IPS DF 19.7 (cell line): Measurements from ENCODE around the gene CTU1.
"Not testable (repeated sequence)": the region's sequence is repeated elsewhere in the genome, so short reads cannot be mapped to it uniquely, and the experiment has no call there.

Experiments used
- DNase-seq: peaks from one replicate; pipeline ENCODE4 v3.0.0-alpha.2; 2013; ENCODE audit warnings: low read depth, low spot score

The CTU1 gene

GRCh38 chr19:51108066-51108804, at the start of gene CTU1:
Gene CTU1, minus strand, starts transcription at chr19:51108409. Its CDS starts 3,840 bp downstream, at chr19:51104569.
- peak; percentile 99 for DNase-seq

GRCh38 chr19:51157265-51157664, 49.1 kb upstream of the CTU1 start:
- no peak for DNase-seq

GRCh38 chr19:51156710-51157109, 48.5 kb upstream of the CTU1 start:
- DNase-seq = no peak

- DNase-seq = no peak
These were observed 42.4 kb upstream of the CTU1 start for GRCh38 chr19:51150627-51151026.

GRCh38 chr19:51148580-51148979, 40.4 kb upstream of the CTU1 start:
- DNase-seq = no peak

GRCh38 chr19:51147663-51148062, 39.5 kb upstream of the CTU1 start:
- no peak for DNase-seq

- DNase-seq = no peak
These were observed 38.5 kb upstream of the CTU1 start for GRCh38 chr19:51146751-51147150.

- DNase-seq = no peak
These were observed 37.8 kb upstream of the CTU1 start for GRCh38 chr19:51145916-51146493.

GRCh38 chr19:51144482-51145045, 36.4 kb upstream of the CTU1 start:
- DNase-seq = no peak

- no peak for DNase-seq
These were observed 35.3 kb upstream of the CTU1 start for GRCh38 chr19:51143486-51143885.

- not testable (repeated sequence) for DNase-seq
These were observed 34.7 kb upstream of the CTU1 start for GRCh38 chr19:51142809-51143475.

- no peak for DNase-seq
These were observed 33.9 kb upstream of the CTU1 start, which contains the start of gene SIGLEC7 for GRCh38 chr19:51142119-51142518. Gene SIGLEC7, plus strand, starts transcription at chr19:51142301. Its CDS starts 69 bp downstream, at chr19:51142370.

- DNase-seq = no peak
These were observed 33.0 kb upstream of the CTU1 start for GRCh38 chr19:51141181-51141580.

- no peak for DNase-seq
These were observed 32.2 kb upstream of the CTU1 start for GRCh38 chr19:51140441-51140840.

GRCh38 chr19:51139299-51140014, 31.2 kb upstream of the CTU1 start:
- DNase-seq = no peak

GRCh38 chr19:51138549-51138979, 30.4 kb upstream of the CTU1 start:
- no peak for DNase-seq

- DNase-seq = no peak
These were observed 29.7 kb upstream of the CTU1 start for GRCh38 chr19:51137792-51138425.

- DNase-seq = no peak
These were observed 28.8 kb upstream of the CTU1 start for GRCh38 chr19:51136851-51137551.

- no peak for DNase-seq
These were observed 28.0 kb upstream of the CTU1 start for GRCh38 chr19:51135986-51136762.

- DNase-seq = no peak
These were observed 26.8 kb upstream of the CTU1 start for GRCh38 chr19:51135004-51135403.
